Measurements from ENCODE around the gene LCE2D. TPM values are rescaled to one million over a fixed set of nuclear protein-coding genes. Genes with fewer than 3 reads are reported as not detected.

Gene LCE2D
- total and polyA plus RNA-seq, 12 donors, result not detected

- intact Hi-C loops (cut with DNase I), result no loop called here
- WGBS, 2 donors, result 48 to 49% methylated on average over 4 of the region's 4 CpGs
- no peak for DNase-seq
- Histone ChIP-seq H3K27me3 (no peaks in the 10 kb centered on the region), H3K36me3 (no peaks in the 10 kb centered on the region), H3K27ac (no peak within 1 kb of the TSS), H3K4me3 (no peak within 1 kb of the TSS), H3K9me3 (peaks cover 0 to 7% (median 0%) of the 10 kb centered on the region in 11 donors), H3K4me1 (no peaks in the 10 kb centered on the region)
- no peak for ATAC-seq
- TF ChIP-seq, protein P1, sequence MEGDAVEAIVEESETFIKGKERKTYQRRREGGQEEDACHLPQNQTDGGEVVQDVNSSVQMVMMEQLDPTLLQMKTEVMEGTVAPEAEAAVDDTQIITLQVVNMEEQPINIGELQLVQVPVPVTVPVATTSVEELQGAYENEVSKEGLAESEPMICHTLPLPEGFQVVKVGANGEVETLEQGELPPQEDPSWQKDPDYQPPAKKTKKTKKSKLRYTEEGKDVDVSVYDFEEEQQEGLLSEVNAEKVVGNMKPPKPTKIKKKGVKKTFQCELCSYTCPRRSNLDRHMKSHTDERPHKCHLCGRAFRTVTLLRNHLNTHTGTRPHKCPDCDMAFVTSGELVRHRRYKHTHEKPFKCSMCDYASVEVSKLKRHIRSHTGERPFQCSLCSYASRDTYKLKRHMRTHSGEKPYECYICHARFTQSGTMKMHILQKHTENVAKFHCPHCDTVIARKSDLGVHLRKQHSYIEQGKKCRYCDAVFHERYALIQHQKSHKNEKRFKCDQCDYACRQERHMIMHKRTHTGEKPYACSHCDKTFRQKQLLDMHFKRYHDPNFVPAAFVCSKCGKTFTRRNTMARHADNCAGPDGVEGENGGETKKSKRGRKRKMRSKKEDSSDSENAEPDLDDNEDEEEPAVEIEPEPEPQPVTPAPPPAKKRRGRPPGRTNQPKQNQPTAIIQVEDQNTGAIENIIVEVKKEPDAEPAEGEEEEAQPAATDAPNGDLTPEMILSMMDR (IDR thresholded peaks at IDR 0.05), result no peak
These were observed 34.8 kb downstream of the LCE2D start, which contains the start of gene LCE2A for GRCh38 chr1:152697701-152698600. Gene LCE2A (plus strand): TSS chr1:152698345. CDS start chr1:152698902, 557 bp downstream.

- intact Hi-C loops (cut with DNase I), result no loop called here
- Histone ChIP-seq H3K4me3 (no peak overlapping the region), H3K4me1 (no peaks in the 10 kb centered on the region), H3K27ac (no peak overlapping the region), H3K27me3 (no peaks in the 10 kb centered on the region), H3K9me3 (peaks cover 0 to 8% (median 0%) of the 10 kb centered on the region in 11 donors), H3K36me3 (no peaks in the 10 kb centered on the region)
- TF ChIP-seq, protein P1 (IDR thresholded peaks at IDR 0.05), result no peak
- 70 to 83% methylated on average over 4 of the region's 4 CpGs for WGBS, 2 donors
- ATAC-seq (no peak), DNase-seq (no peak)
These were observed 36.6 kb downstream of the LCE2D start for GRCh38 chr1:152699746-152700145.

- peaks cover 0 to 9% (median 0%) of the 10 kb centered on the region in 11 donors for H3K9me3 ChIP-seq
- H3K4me1 ChIP-seq, result no peaks in the 10 kb centered on the region
- H3K36me3 ChIP-seq, result no peaks in the 10 kb centered on the region
- intact Hi-C loops (cut with DNase I), result no loop called here
- ATAC-seq (no peak), DNase-seq (no peak)
- no peak within 1 kb of the TSS for H3K27ac ChIP-seq
- WGBS, 2 donors, result 65 to 69% methylated on average over 2 of the region's 2 CpGs
- peaks cover 0 to 13% (median 0%) of the 10 kb centered on the region in 7 donors for H3K27me3 ChIP-seq
- no peak within 1 kb of the TSS for H3K4me3 ChIP-seq
- TF ChIP-seq, protein P1 (IDR thresholded peaks at IDR 0.05), result no peak
These were observed 44.7 kb downstream of the LCE2D start, which contains the start of gene LCE4A for GRCh38 chr1:152707860-152708259. Gene LCE4A (plus strand): TSS chr1:152708160. CDS start chr1:152709076, 916 bp downstream.

Other genes with a start within 250 kb of the LCE2D start
- gene CRNN, start 249.1 kb upstream of the LCE2D start, total RNA-seq, result not detected
- gene CRNN, start 249.1 kb upstream of the LCE2D start, polyA plus RNA-seq, result under 1 TPM in 1 of 2 donors, not detected in 1; 0.62 TPM
- gene LCE5A, start 152.6 kb upstream of the LCE2D start, total RNA-seq, result not detected
- under 1 TPM in 1 of 2 donors, not detected in 1; 0.07 TPM for gene LCE5A, start 152.6 kb upstream of the LCE2D start, polyA plus RNA-seq
- gene CRCT1, start 148.9 kb upstream of the LCE2D start, total RNA-seq, result not detected
- gene CRCT1, start 148.9 kb upstream of the LCE2D start, polyA plus RNA-seq, result under 1 TPM in 1 of 2 donors, not detected in 1; 0.10 TPM
- not detected for gene LCE3E, start 96.6 kb upstream of the LCE2D start, total RNA-seq
- gene LCE3E, start 96.6 kb upstream of the LCE2D start, polyA plus RNA-seq, result not detected
- gene LCE3D, start 82.9 kb upstream of the LCE2D start, total RNA-seq, result not detected
- not detected for gene LCE3D, start 82.9 kb upstream of the LCE2D start, polyA plus RNA-seq
- gene LCE3C, start 63.1 kb upstream of the LCE2D start, total RNA-seq, result not detected
- gene LCE3C, start 63.1 kb upstream of the LCE2D start, polyA plus RNA-seq, result not detected
- gene LCE3B, start 49.6 kb upstream of the LCE2D start, total RNA-seq, result not detected
- gene LCE3B, start 49.6 kb upstream of the LCE2D start, polyA plus RNA-seq, result not detected
- not detected for gene LCE3A, start 40.3 kb upstream of the LCE2D start, total RNA-seq
- not detected for gene LCE3A, start 40.3 kb upstream of the LCE2D start, polyA plus RNA-seq
- not detected for gene LCE2C, start 11.9 kb downstream of the LCE2D start, total RNA-seq
- not detected for gene LCE2C, start 11.9 kb downstream of the LCE2D start, polyA plus RNA-seq
- not detected for gene LCE2B, start 22.7 kb downstream of the LCE2D start, total RNA-seq
- gene LCE2B, start 22.7 kb downstream of the LCE2D start, polyA plus RNA-seq, result not detected
- not detected for gene LCE2A, start 35.0 kb downstream of the LCE2D start, total RNA-seq
- not detected for gene LCE2A, start 35.0 kb downstream of the LCE2D start, polyA plus RNA-seq
- not detected for gene LCE4A, start 44.8 kb downstream of the LCE2D start, total RNA-seq
- gene LCE4A, start 44.8 kb downstream of the LCE2D start, polyA plus RNA-seq, result not detected
- gene KPRP, start 94.6 kb downstream of the LCE2D start, total RNA-seq, result not detected
- not detected for gene KPRP, start 94.6 kb downstream of the LCE2D start, polyA plus RNA-seq
- not detected for gene LCE1F, start 111.8 kb downstream of the LCE2D start, total RNA-seq
- not detected for gene LCE1F, start 111.8 kb downstream of the LCE2D start, polyA plus RNA-seq
- not detected for gene LCE1E, start 122.9 kb downstream of the LCE2D start, total RNA-seq
- gene LCE1E, start 122.9 kb downstream of the LCE2D start, polyA plus RNA-seq, result not detected
- not detected for gene LCE1D, start 133.3 kb downstream of the LCE2D start, total RNA-seq
- not detected for gene LCE1D, start 133.3 kb downstream of the LCE2D start, polyA plus RNA-seq
- not detected for gene LCE1C, start 143.3 kb downstream of the LCE2D start, total RNA-seq
- gene LCE1C, start 143.3 kb downstream of the LCE2D start, polyA plus RNA-seq, result not detected
- not detected for gene LCE1B, start 148.6 kb downstream of the LCE2D start, total RNA-seq
- not detected for gene LCE1B, start 148.6 kb downstream of the LCE2D start, polyA plus RNA-seq
- gene LCE1A, start 164.1 kb downstream of the LCE2D start, total RNA-seq, result not detected
- not detected for gene LCE1A, start 164.1 kb downstream of the LCE2D start, polyA plus RNA-seq
- gene LCE6A, start 179.5 kb downstream of the LCE2D start, total RNA-seq, result not detected
- gene LCE6A, start 179.5 kb downstream of the LCE2D start, polyA plus RNA-seq, result not detected
- gene LCE7A, start 196.6 kb downstream of the LCE2D start, total RNA-seq, result not detected
- gene LCE7A, start 196.6 kb downstream of the LCE2D start, polyA plus RNA-seq, result not detected
- not detected for gene SMCP, start 214.9 kb downstream of the LCE2D start, total RNA-seq
- gene SMCP, start 214.9 kb downstream of the LCE2D start, polyA plus RNA-seq, result not detected
- not detected for gene IVL, start 245.2 kb downstream of the LCE2D start, total RNA-seq
- under 1 TPM in 1 of 2 donors, not detected in 1; 0.06 TPM for gene IVL, start 245.2 kb downstream of the LCE2D start, polyA plus RNA-seq

Data from heart right ventricle (tissue), 16 donors.